Muscle of leg (tissue), 11 donors: ENCODE results near the gene LRIG2. TPM values are rescaled to one million over a fixed set of nuclear protein-coding genes. Genes with fewer than 3 reads are reported as not detected.
"Not testable (repeated sequence)": the region's sequence is repeated elsewhere in the genome, so short reads cannot be mapped to it uniquely, and the experiment has no call there.

Experiments used
- DNase-seq: peaks from one replicate; pipeline ENCODE4 v3.0.0; 2013
- H3K27ac ChIP-seq: one replicate; pipeline ENCODE4 v1.5.1; 2013; ENCODE audit warnings: mild to moderate bottlenecking, low read length, control low read depth
- H3K27me3 ChIP-seq: one replicate; pipeline ENCODE4 v1.6.1; 2013; ENCODE audit warnings: low read length; ENCODE audit not compliant: control insufficient read depth, insufficient read depth
- H3K36me3 ChIP-seq: one replicate; pipeline ENCODE4 v1.6.1; 2013; ENCODE audit warnings: low read length; ENCODE audit not compliant: control insufficient read depth, insufficient read depth
- H3K4me1 ChIP-seq: one replicate; pipeline ENCODE4 v1.6.1; 2013; ENCODE audit warnings: low read length; ENCODE audit not compliant: control insufficient read depth, insufficient read depth
- H3K4me3 ChIP-seq: one replicate; pipeline ENCODE4 v1.5.1; 2013; ENCODE audit warnings: low read length, control low read depth
- H3K9me3 ChIP-seq: replicated peaks from 2 replicates; pipeline ENCODE4 v1.6.1; 2013; ENCODE audit warnings: low read depth, low read length; ENCODE audit not compliant: control insufficient read depth
- WGBS: methylation state at CpG from one replicate; pipeline ENCODE4 v1.1.5; 2013; ENCODE audit warnings: missing lambda C conversion rate; ENCODE audit not compliant: insufficient coverage; 5-methylcytosine and 5-hydroxymethylcytosine counted together
- polyA plus RNA-seq, 8 donors: library from polyadenylated mRNA; unstranded; fragments of 120-200 nt; gene quantifications; one replicate each; pipeline versions ENCODE4 v1.2.1 to v1.2.3, GENCODE V29; 2013; ENCODE audit warnings: inconsistent platforms in 1 of 8, low replicate concordance in 1 of 8; ENCODE audit not compliant: insufficient read length in 8 of 8, insufficient read depth in 1 of 8
- total RNA-seq: library from RNA; stranded (reverse); fragments of 120-200 nt; gene quantifications from one replicate; pipeline ENCODE4 v1.2.4, GENCODE V29; 2013

LRIG2 gene
- total and polyA plus RNA-seq, 9 donors = 7.5 to 15.4 (median 11.0) TPM

GRCh38 chr1:113040718-113041412 lies 32.1 kb upstream of the LRIG2 start:
- Histone ChIP-seq H3K27me3 (no peaks in the 10 kb centered on the region), H3K27ac (no peak overlapping the region), H3K4me3 (no peak overlapping the region), H3K36me3 (no peaks in the 10 kb centered on the region), H3K4me1 (peaks cover 17% of the 10 kb centered on the region), H3K9me3 (no peaks in the 10 kb centered on the region)
- DNase-seq = no peak
- WGBS = 97% methylated on average over 8 of the region's 8 CpGs

DNA sequence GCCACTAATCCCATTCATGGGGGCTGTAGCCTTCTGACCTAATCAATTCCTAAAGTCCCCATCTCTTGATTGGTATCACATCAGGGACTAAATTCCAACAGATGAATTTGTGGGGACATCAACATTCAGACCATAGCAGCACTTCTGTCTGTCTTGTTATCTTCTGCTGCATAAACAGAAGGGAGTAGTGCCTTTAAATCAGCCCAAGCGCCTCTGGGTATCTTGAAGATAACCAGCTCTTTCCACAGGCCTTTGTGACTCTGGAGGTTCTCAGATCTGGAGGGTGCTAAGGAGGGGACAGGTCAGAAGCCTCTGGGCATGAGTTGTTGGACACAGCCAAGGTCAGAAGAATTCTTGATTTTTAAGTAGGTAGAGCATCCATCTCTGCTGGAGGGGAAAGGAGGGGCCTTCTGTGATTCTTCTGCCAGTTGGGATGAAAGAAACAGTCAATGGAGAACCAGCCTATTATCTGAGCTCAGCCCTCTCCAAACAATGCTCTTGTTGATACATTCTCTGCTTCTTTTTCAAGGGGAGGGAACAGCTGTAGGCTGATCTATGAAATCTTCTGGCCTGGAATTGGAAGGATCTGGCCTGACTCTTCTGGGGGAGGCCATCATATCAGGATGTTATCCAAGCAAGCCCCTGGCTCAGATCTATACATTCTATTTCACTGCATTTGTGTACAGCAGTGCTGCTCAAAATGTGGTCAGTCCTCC lies 31.3 kb upstream of the LRIG2 start:
- Histone ChIP-seq H3K9me3 (no peaks in the 10 kb centered on the region), H3K4me3 (no peak overlapping the region), H3K36me3 (no peaks in the 10 kb centered on the region), H3K27ac (peak overlapping the region; percentile 54), H3K4me1 (peaks cover 17% of the 10 kb centered on the region), H3K27me3 (no peaks in the 10 kb centered on the region)
- no CpG with 5 or more reads among the region's 1 CpG for WGBS
- peak; percentile 32 for DNase-seq

GRCh38 chr1:113042285-113043143 lies 30.5 kb upstream of the LRIG2 start:
- Histone ChIP-seq H3K36me3 (no peaks in the 10 kb centered on the region), H3K4me3 (no peak overlapping the region), H3K4me1 (peaks cover 17% of the 10 kb centered on the region), H3K9me3 (no peaks in the 10 kb centered on the region), H3K27me3 (no peaks in the 10 kb centered on the region), H3K27ac (peak overlapping the region; percentile 54)
- peak; percentile 89 for DNase-seq
- WGBS = 0% methylated on average over 5 of the region's 11 CpGs

DNA sequence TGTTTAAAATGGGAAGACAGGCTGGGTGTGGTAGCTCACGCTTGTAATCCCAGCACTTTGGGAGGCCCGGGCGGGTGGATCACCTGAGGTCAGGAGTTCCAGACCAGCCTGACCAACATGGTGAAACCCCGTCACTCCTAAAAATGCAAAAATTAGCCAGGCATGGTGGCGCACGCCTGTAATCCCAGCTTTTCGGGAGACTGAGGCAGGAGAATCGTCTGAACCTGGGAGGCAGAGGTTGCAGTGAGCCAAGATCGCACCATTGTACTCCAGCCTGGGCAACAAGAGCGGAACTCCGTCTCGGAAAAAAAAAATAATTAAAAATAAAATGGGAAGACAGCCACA lies 29.9 kb upstream of the LRIG2 start:
- 67% methylated on average over 9 of the region's 12 CpGs for WGBS
- not testable (repeated sequence) for H3K27ac ChIP-seq, H3K9me3 ChIP-seq

DNA sequence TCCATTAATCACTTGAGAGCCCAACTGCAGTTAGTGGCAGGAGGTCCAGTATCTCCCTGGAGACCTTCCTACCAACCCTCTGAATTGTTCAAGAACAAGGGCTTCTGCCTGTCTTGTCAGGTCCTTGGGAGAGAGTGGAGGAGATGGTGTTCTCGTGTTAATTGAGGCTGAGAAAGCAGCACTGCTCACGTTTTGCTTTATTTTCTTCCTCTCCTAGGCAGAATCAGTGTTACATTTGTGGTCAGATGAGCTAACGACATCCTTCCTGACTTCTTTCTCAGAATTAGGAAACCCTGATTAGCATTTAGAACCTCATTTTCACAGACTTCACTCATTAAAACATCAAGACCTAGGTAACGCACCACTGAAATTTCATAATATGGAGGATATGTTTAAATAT lies 26.4 kb upstream of the LRIG2 start:
- 63% methylated on average over 2 of the region's 4 CpGs for WGBS
- Histone ChIP-seq H3K27ac (no peak overlapping the region), H3K36me3 (no peaks in the 10 kb centered on the region), H3K9me3 (no peaks in the 10 kb centered on the region), H3K4me1 (peaks cover 17% of the 10 kb centered on the region), H3K4me3 (no peak overlapping the region), H3K27me3 (no peaks in the 10 kb centered on the region)
- no peak for DNase-seq

More for the DNA sequence above, 29.9 kb upstream of the LRIG2 start:
- not testable (repeated sequence) for H3K4me3 ChIP-seq, H3K27me3 ChIP-seq, DNase-seq, H3K36me3 ChIP-seq
- H3K4me1 ChIP-seq = peaks cover 17% of the 10 kb centered on the region

- no peak overlapping the region for H3K27ac ChIP-seq
- H3K9me3 ChIP-seq = no peaks in the 10 kb centered on the region
- no peaks in the 10 kb centered on the region for H3K27me3 ChIP-seq
- peaks cover 3% of the 10 kb centered on the region for H3K4me1 ChIP-seq
- no peaks in the 10 kb centered on the region for H3K36me3 ChIP-seq
- no peak overlapping the region for H3K4me3 ChIP-seq
- no peak for DNase-seq
- no CpG with 5 or more reads among the region's 3 CpGs for WGBS
These were observed 24.9 kb upstream of the LRIG2 start for GRCh38 chr1:113048064-113048463.

DNA sequence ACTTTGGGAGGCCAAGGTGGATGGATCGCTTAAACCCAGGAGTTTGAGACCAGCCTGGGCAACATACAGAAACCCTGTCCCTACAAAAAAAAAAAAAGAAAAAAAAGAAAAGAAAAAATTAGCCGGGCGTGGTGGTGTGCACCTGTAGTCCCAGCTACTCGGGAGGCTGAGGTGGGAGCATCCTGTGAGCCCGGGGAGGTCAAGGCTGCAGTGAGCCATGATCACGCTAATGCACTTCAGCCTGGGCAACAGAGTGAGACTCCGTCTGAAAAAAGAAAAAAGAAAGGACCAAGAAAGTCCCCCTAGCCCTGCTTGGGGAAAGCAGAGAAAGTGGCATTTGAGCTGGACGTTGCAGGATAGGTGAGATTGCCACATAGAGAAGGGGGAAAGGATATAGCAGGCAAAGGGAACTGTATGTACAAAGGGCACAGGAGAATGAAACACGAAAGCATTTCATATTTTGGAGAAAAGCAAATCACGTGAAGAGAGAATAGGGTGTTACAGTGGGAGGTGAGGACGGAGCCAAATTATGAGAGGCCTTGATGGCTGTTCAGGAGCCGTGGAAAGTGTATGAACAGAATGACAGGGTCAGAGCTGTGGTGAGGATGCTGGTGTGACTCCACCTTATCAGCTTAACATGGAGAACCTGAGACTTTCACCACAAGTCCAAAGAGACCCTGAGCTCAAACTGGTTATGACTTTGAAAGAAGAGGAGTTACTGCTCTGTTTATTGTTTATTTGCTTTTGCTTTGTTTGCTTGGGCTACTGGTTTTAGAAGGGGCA lies 19.5 kb upstream of the LRIG2 start:
- DNase-seq = no peak
- Histone ChIP-seq H3K4me3 (no peak overlapping the region), H3K36me3 (no peaks in the 10 kb centered on the region), H3K9me3 (no peaks in the 10 kb centered on the region), H3K27ac (no peak overlapping the region), H3K4me1 (peaks cover 5% of the 10 kb centered on the region), H3K27me3 (no peaks in the 10 kb centered on the region)
- 84% methylated on average over 9 of the region's 12 CpGs for WGBS

DNA sequence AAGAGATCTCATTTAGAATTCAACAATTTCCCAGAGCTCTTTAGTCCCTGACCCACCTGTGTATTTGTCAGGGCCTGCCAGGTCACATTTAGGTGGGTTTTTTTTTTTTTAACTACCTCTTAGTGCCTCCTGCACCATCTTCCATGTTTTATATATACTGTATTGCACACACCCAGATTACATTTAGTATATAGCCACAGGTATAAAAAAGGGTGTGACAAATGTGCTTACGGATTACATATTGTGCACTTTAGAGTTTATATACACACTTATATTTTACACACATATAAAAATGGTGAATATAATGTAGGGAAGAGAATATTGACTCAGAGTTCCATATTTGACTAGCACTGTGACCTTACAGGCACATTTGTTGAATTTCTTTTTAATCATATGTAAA lies 17.4 kb upstream of the LRIG2 start:
- Histone ChIP-seq H3K9me3 (no peaks in the 10 kb centered on the region), H3K4me3 (no peak overlapping the region), H3K27me3 (no peaks in the 10 kb centered on the region), H3K4me1 (peaks cover 16% of the 10 kb centered on the region), H3K27ac (no peak overlapping the region), H3K36me3 (no peaks in the 10 kb centered on the region)
- DNase-seq = no peak
- no CpG with 5 or more reads among the region's 1 CpG for WGBS

DNA sequence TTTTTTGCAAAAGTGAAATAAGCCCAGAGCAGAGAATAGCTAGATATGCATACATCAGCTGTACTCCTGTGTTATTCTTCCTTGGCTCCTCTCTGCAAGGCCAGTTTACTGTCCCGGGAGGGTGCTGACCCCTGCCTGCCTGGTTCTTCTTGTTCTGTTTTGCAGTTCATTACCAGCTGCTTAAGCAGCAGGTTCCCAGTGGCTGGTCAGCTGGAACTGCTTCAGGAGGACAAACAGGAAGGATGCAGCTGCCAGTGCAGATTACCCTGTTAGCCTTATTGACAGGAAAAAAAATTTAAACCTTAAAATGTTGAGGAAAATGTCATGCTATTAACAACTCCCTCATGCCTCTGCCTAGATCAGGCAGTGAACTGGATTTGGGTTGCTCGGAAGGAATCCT lies 16.0 kb upstream of the LRIG2 start:
- 12% methylated on average over 2 of the region's 2 CpGs for WGBS
- Histone ChIP-seq H3K27ac (no peak overlapping the region), H3K27me3 (no peaks in the 10 kb centered on the region), H3K9me3 (no peaks in the 10 kb centered on the region), H3K4me3 (no peak overlapping the region), H3K4me1 (peaks cover 16% of the 10 kb centered on the region), H3K36me3 (no peaks in the 10 kb centered on the region)
- peak; percentile 43 for DNase-seq
